K562 (cell line): ENCODE measurements around the gene CBX3. TPM values are rescaled to one million over a fixed set of nuclear protein-coding genes. Genes with fewer than 3 reads are reported as not detected.

Experiments
- CBFA2T3 ChIP-seq: fragments of 450-650 bp; IDR thresholded peaks from 2 replicates; pipeline ENCODE4 v1.6.1; 2017
- CHCHD3 ChIP-seq: fragments of 250-450 bp; sonication (Bioruptor Pico); IDR thresholded peaks from 2 replicates; pipeline ENCODE4 v2.1.2; 2022; ENCODE audit warnings: mild to moderate bottlenecking
- EZH2 ChIP-seq: IDR thresholded peaks from 2 replicates; pipeline ENCODE4 v1.6.1; 2012; ENCODE audit warnings: low read depth, mild to moderate bottlenecking, inconsistent platforms, low read length, borderline replicate concordance
- ILF3 ChIP-seq: fragments of 450-650 bp; IDR thresholded peaks from 2 replicates; pipeline ENCODE4 v1.6.1; 2018; ENCODE audit warnings: antibody characterized with exemption, mild to moderate bottlenecking, moderate library complexity, borderline replicate concordance
- KDM1A ChIP-seq, 2 experiments: fragments of 450-650 bp; IDR thresholded peaks; 2 replicates each; pipeline ENCODE4 v1.6.1; 2016; ENCODE audit warnings: mild to moderate bottlenecking in 2 of 2
- MBD2 ChIP-seq: sonication (generic); IDR thresholded peaks from 2 replicates; pipeline ENCODE4 v1.6.1; 2016; ENCODE audit warnings: low read depth, borderline replicate concordance
- MEIS2 ChIP-seq: fragments of 450-650 bp; IDR thresholded peaks from 2 replicates; pipeline ENCODE4 v1.6.1; 2014; ENCODE audit warnings: mild to moderate bottlenecking; ENCODE audit not compliant: partially characterized antibody
- NCOA2 ChIP-seq, 2 experiments: fragments of 450-650 bp; IDR thresholded peaks; 2 replicates each; pipeline ENCODE4 v1.6.1; 2018; ENCODE audit warnings: mild to moderate bottlenecking in 2 of 2, moderate library complexity in 1 of 2; ENCODE audit not compliant: partially characterized antibody in 2 of 2
- NR2C2 ChIP-seq, 2 experiments: fragments of 200-800 bp in 1 of 2; sonication (Bioruptor generic) in 1 of 2; sonication (generic) in 1 of 2; formaldehyde crosslinking in 1 of 2; IDR thresholded peaks; 2 replicates each; pipeline versions ENCODE4 v1.6.1 to v1.8.0; 2016 to 2022; ENCODE audit warnings: mild to moderate bottlenecking in 1 of 2, missing compliant biosample characterization in 1 of 2, missing genetic modification characterization in 1 of 2, missing genetic modification reagents in 1 of 2
- TEAD1 ChIP-seq, 2 experiments: fragments of 450-650 bp in 1 of 2; sonication (generic) in 1 of 2; formaldehyde crosslinking; IDR thresholded peaks; 2 replicates each; pipeline versions ENCODE4 v1.4.0 to v1.8.0; 2020 to 2022; ENCODE audit warnings: mild to moderate bottlenecking in 2 of 2, missing genetic modification reagents in 1 of 2
- ZNF584 ChIP-seq: fragments of 200-800 bp; sonication (Bioruptor generic); IDR thresholded peaks from 2 replicates; pipeline ENCODE4 v1.6.1; 2016; ENCODE audit warnings: low read depth, mild to moderate bottlenecking, missing genetic modification characterization, missing compliant biosample characterization
- ZNF586 ChIP-seq: fragments of 450-650 bp; formaldehyde crosslinking; conservative IDR thresholded peaks from 2 replicates; pipeline ENCODE4 v1.4.0; 2020; ENCODE audit warnings: mild to moderate bottlenecking, moderate library complexity
- ZNF766 ChIP-seq: fragments of 200-800 bp; sonication (Bioruptor generic); conservative IDR thresholded peaks from 2 replicates; pipeline ENCODE4 v1.6.1; 2016; ENCODE audit warnings: missing genetic modification characterization, missing compliant biosample characterization
- polyA plus RNA-seq, 8 experiments: library from polyadenylated mRNA; depleted of rRNA in 4 of 8; stranded (reverse) in 5 of 8; unstranded in 3 of 8; fragments of >200 nt; fragmentation: Nextera tagmentation in 2 of 8; fragmentation: Illumina TruSeq in 1 of 8; extraction: Ambion mirVana in 2 of 8; extraction: Trizol in 1 of 8; gene quantifications; 2 replicates each; pipeline versions ENCODE4 v1.2.1 to v1.2.3, GENCODE V29; 2011 to 2014; ENCODE audit warnings: inconsistent platforms in 1 of 8, missing spikeins in 1 of 8
- total RNA-seq, 7 experiments: library from RNA; depleted of rRNA in 6 of 7; stranded (reverse); fragments of >200 nt in 6 of 7; fragmentation: Illumina TruSeq in 2 of 7; extraction: Trizol in 2 of 7; gene quantifications; 2 replicates each; pipeline versions ENCODE4 v1.2.1 to v1.2.3, GENCODE V29; 2011 to 2021; ENCODE audit warnings: low replicate concordance in 1 of 7
- TF ChIP-seq, protein P1 (sequence below), 2 experiments: fragments of 450-650 bp in 1 of 2; sonication (generic) in 1 of 2; formaldehyde crosslinking; conservative IDR thresholded peaks; 2 replicates each; pipeline versions ENCODE4 v1.4.0 to v1.8.1; 2020 to 2022; ENCODE audit warnings: mild to moderate bottlenecking in 1 of 2, missing genetic modification reagents in 1 of 2
- TF ChIP-seq, protein P2 (sequence below): fragments of 150-350 bp; conservative IDR thresholded peaks from 2 replicates; pipeline ENCODE4 v1.6.1; 2014; ENCODE audit warnings: low read length
- TF ChIP-seq, protein P3 (sequence below): sonication (generic); formaldehyde crosslinking; IDR thresholded peaks from 2 replicates; pipeline ENCODE4 v1.8.0; 2022; ENCODE audit warnings: missing genetic modification reagents, mild to moderate bottlenecking, moderate library complexity, borderline replicate concordance
- TF ChIP-seq, protein P4 (sequence below): sonication (generic); formaldehyde crosslinking; IDR thresholded peaks from 2 replicates; pipeline ENCODE4 v1.8.0; 2023; ENCODE audit warnings: mild to moderate bottlenecking, missing genetic modification reagents

The CBX3 gene
- total and polyA plus RNA-seq, 9 of the 15 experiments (the other 6 are each of a cell fraction or from before 2014, with no cell fraction given) = 198 to 413 (median 328) TPM

DNA sequence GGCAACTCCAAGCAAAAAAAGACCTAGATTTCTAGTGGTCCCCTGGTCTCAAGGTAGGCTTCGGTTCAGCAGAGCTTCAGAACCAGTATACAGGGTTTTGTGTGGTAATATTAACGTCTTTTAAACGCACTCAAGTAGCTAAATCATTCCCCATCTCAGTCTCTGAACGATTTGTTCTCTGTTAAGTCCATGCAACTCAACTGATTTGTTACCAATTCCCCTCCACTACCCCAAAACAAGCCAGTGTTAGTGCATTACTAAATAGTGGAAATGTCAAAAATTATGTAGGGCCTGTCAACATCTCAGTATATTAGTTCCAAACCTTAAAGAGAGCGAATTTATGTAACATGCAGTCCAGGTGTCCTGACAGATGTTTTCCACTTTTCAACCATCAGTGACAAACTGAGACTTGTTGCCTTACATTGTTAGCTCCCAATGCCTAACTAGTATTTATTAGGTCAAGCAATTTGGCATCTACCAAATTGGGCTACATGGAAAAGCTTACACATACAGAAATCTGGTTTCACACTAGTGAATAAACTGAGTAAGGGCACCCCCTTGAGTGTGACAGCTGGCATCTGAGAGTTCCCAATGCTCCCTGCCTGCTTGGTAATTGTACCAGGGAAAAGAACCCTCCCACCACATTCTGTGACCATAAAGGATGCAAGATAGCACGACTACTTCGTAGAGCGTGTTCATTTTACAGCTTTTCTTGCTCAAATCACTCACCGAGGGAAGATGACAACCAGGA is 13.2 kb upstream of the CBX3 start (continued):
- TF ChIP-seq ZNF766 (CRISPR knock-in tag) = no peak
- TF ChIP-seq EZH2 = no peak
- TF ChIP-seq, protein P1, sequence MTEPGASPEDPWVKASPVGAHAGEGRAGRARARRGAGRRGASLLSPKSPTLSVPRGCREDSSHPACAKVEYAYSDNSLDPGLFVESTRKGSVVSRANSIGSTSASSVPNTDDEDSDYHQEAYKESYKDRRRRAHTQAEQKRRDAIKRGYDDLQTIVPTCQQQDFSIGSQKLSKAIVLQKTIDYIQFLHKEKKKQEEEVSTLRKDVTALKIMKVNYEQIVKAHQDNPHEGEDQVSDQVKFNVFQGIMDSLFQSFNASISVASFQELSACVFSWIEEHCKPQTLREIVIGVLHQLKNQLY (CRISPR knock-in tag; conservative IDR thresholded peaks at IDR 0.05) = no peak
- no peak for TF ChIP-seq MBD2
- no peak; the same call in 1 of the 2 replicates for TF ChIP-seq CBFA2T3
- no peak for TF ChIP-seq CHCHD3 (CRISPR knock-in tag)
- TF ChIP-seq MEIS2 = no peak
- no peak for TF ChIP-seq KDM1A (IDR thresholded peaks at IDR 0.05)
- TF ChIP-seq, protein P2, sequence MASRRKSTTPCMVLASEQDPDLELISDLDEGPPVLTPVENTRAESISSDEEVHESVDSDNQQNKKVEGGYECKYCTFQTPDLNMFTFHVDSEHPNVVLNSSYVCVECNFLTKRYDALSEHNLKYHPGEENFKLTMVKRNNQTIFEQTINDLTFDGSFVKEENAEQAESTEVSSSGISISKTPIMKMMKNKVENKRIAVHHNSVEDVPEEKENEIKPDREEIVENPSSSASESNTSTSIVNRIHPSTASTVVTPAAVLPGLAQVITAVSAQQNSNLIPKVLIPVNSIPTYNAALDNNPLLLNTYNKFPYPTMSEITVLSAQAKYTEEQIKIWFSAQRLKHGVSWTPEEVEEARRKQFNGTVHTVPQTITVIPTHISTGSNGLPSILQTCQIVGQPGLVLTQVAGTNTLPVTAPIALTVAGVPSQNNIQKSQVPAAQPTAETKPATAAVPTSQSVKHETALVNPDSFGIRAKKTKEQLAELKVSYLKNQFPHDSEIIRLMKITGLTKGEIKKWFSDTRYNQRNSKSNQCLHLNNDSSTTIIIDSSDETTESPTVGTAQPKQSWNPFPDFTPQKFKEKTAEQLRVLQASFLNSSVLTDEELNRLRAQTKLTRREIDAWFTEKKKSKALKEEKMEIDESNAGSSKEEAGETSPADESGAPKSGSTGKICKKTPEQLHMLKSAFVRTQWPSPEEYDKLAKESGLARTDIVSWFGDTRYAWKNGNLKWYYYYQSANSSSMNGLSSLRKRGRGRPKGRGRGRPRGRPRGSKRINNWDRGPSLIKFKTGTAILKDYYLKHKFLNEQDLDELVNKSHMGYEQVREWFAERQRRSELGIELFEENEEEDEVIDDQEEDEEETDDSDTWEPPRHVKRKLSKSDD = no peak
- TF ChIP-seq ZNF586 (CRISPR knock-in tag) = 0 out of 2 replicates have a peak, but pooled peaks have one; percentile 11
- TF ChIP-seq, protein P3, sequence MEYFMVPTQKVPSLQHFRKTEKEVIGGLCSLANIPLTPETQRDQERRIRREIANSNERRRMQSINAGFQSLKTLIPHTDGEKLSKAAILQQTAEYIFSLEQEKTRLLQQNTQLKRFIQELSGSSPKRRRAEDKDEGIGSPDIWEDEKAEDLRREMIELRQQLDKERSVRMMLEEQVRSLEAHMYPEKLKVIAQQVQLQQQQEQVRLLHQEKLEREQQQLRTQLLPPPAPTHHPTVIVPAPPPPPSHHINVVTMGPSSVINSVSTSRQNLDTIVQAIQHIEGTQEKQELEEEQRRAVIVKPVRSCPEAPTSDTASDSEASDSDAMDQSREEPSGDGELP = no peak
- no peak for TF ChIP-seq NCOA2 (IDR thresholded peaks at IDR 0.05; ENCODE audit: partially characterized antibody in 2 of 2)
- TF ChIP-seq TEAD1 (CRISPR knock-in tag; IDR thresholded peaks at IDR 0.05) = peak in 1 of 2 experiments; percentile 64; a peak in 2 of 4 replicates
- TF ChIP-seq ZNF584 = no peak
- TF ChIP-seq, protein P4, sequence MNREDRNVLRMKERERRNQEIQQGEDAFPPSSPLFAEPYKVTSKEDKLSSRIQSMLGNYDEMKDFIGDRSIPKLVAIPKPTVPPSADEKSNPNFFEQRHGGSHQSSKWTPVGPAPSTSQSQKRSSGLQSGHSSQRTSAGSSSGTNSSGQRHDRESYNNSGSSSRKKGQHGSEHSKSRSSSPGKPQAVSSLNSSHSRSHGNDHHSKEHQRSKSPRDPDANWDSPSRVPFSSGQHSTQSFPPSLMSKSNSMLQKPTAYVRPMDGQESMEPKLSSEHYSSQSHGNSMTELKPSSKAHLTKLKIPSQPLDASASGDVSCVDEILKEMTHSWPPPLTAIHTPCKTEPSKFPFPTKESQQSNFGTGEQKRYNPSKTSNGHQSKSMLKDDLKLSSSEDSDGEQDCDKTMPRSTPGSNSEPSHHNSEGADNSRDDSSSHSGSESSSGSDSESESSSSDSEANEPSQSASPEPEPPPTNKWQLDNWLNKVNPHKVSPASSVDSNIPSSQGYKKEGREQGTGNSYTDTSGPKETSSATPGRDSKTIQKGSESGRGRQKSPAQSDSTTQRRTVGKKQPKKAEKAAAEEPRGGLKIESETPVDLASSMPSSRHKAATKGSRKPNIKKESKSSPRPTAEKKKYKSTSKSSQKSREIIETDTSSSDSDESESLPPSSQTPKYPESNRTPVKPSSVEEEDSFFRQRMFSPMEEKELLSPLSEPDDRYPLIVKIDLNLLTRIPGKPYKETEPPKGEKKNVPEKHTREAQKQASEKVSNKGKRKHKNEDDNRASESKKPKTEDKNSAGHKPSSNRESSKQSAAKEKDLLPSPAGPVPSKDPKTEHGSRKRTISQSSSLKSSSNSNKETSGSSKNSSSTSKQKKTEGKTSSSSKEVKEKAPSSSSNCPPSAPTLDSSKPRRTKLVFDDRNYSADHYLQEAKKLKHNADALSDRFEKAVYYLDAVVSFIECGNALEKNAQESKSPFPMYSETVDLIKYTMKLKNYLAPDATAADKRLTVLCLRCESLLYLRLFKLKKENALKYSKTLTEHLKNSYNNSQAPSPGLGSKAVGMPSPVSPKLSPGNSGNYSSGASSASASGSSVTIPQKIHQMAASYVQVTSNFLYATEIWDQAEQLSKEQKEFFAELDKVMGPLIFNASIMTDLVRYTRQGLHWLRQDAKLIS = 0 out of 2 replicates have a peak, but pooled peaks have one; percentile 2
- no peak for TF ChIP-seq NR2C2 (CRISPR knock-in tag; IDR thresholded peaks at IDR 0.05)
- TF ChIP-seq NR2C2 (tag; IDR thresholded peaks at IDR 0.05) = no peak
- TF ChIP-seq ILF3 = peak; percentile 95; the same call in 1 of the 2 replicates
